ENCODE results near the gene TCN2.

GRCh38 chr22:30636226-30637077, 29.5 kb downstream of the TCN2 start:
- TF ChIP-seq HDAC6 (IDR thresholded peaks at IDR 0.05; ENCODE audit: unreplicated experiment), result no peak
- TF ChIP-seq TAF1 (IDR thresholded peaks at IDR 0.05; ENCODE audit: borderline replicate concordance, low read depth, low read length), result no peak
- TF ChIP-seq YY1 (IDR thresholded peaks at IDR 0.05; ENCODE audit: low read depth, low read length), result no peak
- TF ChIP-seq MYC (IDR thresholded peaks at IDR 0.05; ENCODE audit: insufficient read depth, insufficient read length, insufficient replicate concordance, low read length, severe bottlenecking), result no peak
- no peak for TF ChIP-seq BCL3 (IDR thresholded peaks at IDR 0.05; ENCODE audit: borderline replicate concordance, insufficient read depth, low read depth, low read length, poor library complexity, severe bottlenecking)
- peak in 2 of 3 experiments; percentile 22 to 43; a peak in 2 of 6 replicates for TF ChIP-seq CTCF (IDR thresholded peaks at IDR 0.05 in 2 of 3, conservative IDR thresholded peaks at IDR 0.05 in 1 of 3; ENCODE audit: control insufficient read depth in 2 of 3, extremely low read depth in 1 of 3, insufficient read depth in 1 of 3, low read depth in 3 of 3, low read length in 3 of 3)
- TF ChIP-seq ASH2L (IDR thresholded peaks at IDR 0.05; ENCODE audit: borderline replicate concordance, low read depth), result no peak
- no peak for TF ChIP-seq SP1 (IDR thresholded peaks at IDR 0.05; ENCODE audit: low read depth, low read length)
- peak; percentile 62; the same call in 1 of the 2 replicates for TF ChIP-seq GATAD2B (conservative IDR thresholded peaks at IDR 0.05; ENCODE audit: low read depth)

All from GM12878 (cell line).